HG03196 (cell line): ENCODE measurements around the gene LURAP1L.

ENCODE experiments used
- ATAC-seq: cut with Tn5 transposase; IDR thresholded peaks from one replicate; pipeline ENCODE4 v1.9.1; 2021; ENCODE audit not compliant: unreplicated experiment

The LURAP1L gene

GRCh38 chr9:12812710-12813109 lies 37.9 kb downstream of the LURAP1L start:
- ATAC-seq: no peak

- ATAC-seq: no peak
Measured at GRCh38 chr9:12813533-12813932, 38.7 kb downstream of the LURAP1L start.

- peak; percentile 77 for ATAC-seq
Measured at GRCh38 chr9:12813960-12814876, 39.4 kb downstream of the LURAP1L start.

DNA sequence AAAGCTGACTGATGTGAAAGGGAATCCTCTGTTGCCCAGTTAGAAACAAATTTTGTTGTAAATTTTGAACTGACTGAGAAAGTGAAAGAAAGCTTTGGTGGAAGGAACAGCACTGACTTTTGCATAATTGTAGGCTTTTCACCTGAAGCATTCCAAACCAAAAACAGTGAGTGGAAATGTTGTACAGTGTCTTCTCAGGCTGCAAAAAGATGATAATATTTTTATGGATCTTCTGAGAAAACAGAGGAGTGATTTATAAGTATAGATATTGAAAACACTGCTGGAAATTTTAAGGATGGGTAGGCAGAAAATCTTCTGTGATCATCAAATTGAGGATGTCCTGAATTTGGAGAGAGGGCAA lies 40.0 kb downstream of the LURAP1L start:
- no peak for ATAC-seq

DNA sequence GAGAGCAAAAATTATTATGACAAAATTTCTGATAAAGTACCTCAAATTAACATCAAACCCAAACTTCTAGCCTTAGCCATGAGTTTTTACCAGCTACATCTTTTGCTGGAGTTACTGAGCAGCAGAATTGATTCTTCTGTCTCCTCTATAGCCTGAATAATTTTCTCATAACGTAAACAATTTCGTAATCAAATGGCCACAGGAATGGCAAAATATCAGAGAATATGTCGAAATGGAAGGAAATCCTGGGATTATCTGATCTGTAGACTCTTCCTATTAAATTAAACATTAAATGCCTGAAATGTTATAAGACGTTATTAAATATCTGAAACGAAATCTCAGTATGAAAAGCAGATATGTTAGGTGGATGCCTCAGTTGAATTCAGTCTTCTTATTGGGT lies 41.1 kb downstream of the LURAP1L start:
- ATAC-seq: no peak

DNA sequence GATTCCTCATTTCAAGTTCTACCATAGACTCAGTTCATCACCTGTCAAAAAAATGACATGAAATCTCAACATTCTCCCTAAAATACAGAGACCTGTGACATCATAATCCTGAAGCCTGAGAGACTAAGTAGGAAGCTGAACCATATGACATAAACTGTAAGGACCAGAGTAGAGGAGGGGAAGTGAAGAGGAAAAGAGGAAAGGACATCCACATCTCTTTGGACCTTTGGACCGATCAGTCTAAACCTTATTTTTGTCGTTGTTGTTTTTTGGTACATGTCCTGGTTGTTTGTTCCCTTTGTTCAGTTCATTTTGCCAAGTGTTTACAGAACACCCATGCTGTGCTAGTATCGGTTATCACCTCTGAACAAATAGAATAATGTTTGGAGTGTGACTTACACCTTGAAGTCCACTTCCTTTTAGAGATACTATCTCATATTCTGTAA lies 41.9 kb downstream of the LURAP1L start:
- ATAC-seq: no peak

DNA sequence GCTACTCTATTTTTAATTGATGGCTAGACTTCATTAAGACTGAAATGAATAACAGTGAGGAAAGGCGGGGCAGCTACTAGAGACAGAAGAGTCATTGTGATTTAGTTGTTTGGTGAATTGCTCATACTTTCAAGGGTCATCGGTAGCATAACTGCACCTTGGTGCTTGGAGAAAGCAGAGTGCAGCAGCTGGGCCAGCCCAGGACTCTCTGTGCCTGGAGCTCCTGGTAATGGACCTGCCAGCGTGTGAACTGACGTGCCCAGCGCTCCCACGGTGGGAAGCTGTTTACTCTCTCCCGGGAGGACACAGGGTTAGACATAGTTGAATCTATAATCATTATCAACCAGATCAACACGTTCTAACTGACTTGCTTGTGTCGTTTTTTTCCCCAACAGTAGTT lies 42.9 kb downstream of the LURAP1L start:
- ATAC-seq: no peak

DNA sequence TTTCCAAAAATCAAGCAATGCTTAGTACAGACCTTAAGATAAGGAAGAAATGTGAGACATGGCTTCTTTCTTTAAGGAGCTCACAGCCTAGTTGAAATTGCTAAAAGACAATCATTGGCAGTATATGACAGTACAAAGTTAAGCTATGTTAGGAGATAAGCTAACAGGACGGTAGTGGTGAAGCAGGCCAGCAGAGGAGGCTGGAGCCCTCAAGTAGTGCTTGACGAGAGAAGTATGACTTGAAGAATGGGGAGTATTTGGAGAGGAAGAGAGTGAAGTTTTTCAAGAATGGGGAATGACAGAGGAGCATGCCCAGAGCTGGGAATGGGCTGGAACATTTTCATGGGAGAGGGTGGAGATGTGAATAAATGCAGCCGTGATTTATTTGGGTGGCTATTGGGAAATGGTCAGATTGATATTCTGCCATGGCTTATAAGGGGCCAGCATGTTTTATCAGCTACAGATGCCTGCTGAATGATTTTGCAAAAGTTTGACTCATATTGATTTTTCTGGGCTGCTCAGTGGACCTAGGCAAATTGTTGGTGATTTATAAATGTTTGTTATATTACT lies 43.7 kb downstream of the LURAP1L start:
- ATAC-seq: no peak

DNA sequence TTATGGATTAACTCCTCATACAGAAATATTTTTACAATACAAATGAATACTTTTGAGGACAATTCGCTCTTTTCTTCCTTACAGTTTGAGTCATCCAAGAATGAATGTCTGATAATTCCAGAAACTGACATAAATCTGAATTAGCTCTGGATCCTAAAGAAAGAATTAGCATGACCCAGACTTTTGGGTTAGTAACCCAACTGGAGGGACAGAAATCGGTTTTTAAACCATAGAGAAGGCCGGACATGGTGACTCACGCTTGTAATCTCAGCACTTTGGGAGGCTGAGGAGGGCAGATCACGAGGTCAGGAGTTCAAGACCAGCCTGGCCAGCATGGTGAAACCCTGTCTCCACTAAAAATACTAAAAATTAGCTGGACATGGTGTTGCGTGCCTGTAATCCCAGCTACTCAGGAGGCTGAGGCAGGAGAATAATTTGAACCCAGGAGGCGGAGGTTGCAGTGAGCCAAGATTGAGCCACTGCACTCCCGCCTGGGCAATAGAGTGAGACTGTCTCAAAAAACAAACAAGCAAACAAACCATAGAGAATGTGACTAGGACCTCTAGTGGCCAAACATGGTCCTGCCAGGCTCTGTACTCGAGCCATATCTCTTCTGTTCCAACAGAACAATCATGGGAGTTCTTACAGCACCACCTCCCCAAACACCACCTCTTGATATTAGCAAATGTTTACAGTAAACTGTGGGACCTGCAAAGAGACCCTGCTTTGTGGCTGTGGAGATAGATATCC lies 44.8 kb downstream of the LURAP1L start:
- no peak for ATAC-seq

DNA sequence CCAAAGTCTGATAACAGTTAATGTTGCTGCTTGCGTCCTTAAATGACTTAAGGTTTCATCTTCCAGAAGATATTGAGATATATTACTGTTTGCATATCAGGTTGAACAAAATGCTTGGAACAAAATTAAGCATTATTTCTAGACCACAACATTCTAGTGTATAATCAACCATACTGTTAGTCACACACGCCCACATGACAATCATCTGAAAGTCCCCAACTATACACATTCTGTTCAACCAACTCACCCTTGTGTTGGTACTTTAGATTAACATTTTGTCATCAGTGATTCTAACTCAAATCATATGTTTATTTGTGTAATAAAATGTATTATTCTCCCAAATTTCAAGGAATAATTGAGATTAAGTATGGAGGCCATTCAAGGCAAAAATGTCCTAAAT lies 47.3 kb downstream of the LURAP1L start:
- no peak for ATAC-seq

DNA sequence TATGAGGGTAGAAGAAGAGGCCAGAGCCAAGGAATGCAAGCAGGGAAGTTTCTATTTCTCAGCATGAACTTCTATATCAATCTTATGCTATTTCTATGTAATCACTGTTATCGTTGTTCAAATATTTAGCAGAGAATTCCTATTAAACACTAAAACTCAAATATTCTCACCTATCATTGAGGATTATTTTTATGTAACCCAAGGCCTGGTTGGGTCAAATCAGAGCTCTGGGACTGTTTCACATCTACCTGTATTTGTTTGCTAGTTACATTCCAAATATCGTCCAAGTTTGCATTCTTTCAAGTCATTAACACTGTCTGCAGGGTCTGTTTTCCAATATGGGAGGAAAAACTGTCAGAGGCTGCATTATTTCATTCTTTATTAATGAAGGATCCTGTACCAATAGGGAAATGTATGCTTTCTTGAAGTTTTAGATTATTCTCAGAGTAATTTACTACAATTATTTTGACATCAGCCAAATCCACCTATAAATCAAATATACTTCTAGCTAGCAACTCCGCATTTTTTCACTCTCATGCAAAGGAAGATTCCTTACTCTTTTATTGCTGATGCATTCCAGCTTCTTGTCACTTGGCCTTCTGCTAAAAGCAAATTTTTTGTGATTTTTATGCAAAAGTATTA lies 52.2 kb downstream of the LURAP1L start:
- ATAC-seq: no peak

GRCh38 chr9:12833701-12834100 lies 58.9 kb downstream of the LURAP1L start:
- ATAC-seq: no peak

GRCh38 chr9:12838546-12838945 lies 63.7 kb downstream of the LURAP1L start:
- no peak for ATAC-seq

DNA sequence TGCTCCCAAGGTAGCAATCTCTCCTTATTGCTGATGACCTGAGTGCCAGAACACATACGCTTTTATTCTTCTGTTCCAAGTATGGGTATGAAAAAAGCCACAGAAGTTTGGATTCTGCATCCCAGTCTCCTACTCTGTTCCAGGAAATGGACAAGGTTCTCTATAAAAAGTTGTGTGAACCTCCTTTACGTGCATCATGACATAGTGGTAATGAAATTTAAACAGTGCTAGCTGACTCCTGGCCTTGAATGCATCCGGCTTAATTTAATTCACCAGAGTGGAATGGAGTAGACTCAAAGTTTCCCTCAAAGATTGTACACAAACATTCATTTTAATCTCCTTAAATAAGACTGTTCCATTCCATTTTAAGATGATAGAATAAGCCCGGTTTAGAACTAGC lies 68.9 kb downstream of the LURAP1L start:
- no peak for ATAC-seq

- no peak for ATAC-seq
Measured at GRCh38 chr9:12846035-12846434, 71.2 kb downstream of the LURAP1L start.

GRCh38 chr9:12847561-12847960 lies 72.7 kb downstream of the LURAP1L start:
- ATAC-seq: no peak

- no peak for ATAC-seq
Measured at GRCh38 chr9:12849486-12850003, 74.7 kb downstream of the LURAP1L start.

GRCh38 chr9:12851341-12852090 lies 76.7 kb downstream of the LURAP1L start:
- no peak for ATAC-seq

DNA sequence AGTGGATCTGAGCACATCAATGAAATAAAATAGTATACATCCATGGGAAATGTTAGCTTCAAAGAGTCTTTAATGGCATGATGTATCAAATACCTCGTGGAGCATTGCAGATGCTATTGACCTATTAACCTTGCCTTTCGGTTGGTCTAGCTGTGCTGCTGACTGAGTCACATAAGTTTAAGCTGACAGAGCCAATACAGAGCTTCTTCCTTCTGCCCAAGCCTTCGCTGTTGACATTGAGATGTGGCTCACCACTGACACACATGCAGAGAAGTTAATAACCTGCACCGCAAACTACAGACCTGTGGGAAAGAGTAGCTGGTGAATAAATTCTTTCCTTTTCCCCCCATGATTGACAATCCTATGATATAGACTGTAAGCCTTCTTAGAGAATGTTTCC lies 78.2 kb downstream of the LURAP1L start:
- no peak for ATAC-seq

DNA sequence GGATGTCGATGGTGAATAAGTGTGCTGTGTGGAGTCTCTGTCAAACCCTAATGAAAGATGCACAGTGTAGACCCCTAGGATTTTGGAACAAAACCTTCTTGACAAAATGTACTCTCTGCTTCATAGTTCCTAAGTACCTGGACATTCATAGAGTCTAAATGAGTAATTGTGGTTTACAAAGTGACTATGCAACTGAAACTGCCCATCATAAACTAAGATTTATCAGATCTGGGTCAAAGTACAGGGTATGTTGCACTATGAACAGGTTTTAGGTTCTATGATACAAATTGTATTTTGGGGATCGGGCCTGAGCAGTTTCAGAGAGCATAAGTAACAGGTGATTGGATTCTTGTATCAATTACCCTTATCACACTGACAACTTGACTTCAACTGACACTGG lies 79.4 kb downstream of the LURAP1L start:
- ATAC-seq: no peak
